T-helper 17 cell (primary cell): ENCODE measurements around the gene KRT77. TPM values are rescaled to one million over a fixed set of nuclear protein-coding genes. Genes with fewer than 3 reads are reported as not detected.

Experiments used
- ATAC-seq: fragments of 150-1000 bp; cut with Tn5 transposase; 2 replicates; pipeline ENCODE4 v1.10.0; 2021; ENCODE audit warnings: mild to moderate bottlenecking, moderate library complexity
- DNase-seq, 3 donors: peaks; one replicate each; pipeline versions ENCODE4 v3.0.0 to v3.0.0-alpha.2; 2020 to 2021
- H3K9me3 ChIP-seq: one replicate; pipeline ENCODE4 v1.7.0; 2013; ENCODE audit warnings: low read length, mild to moderate bottlenecking; ENCODE audit not compliant: control insufficient read depth, poor library complexity, severe bottlenecking
- H3K27ac Mint-ChIP-seq: one replicate; pipeline ENCODE4 v1.8.0; 2022; ENCODE audit warnings: mild to moderate bottlenecking, moderate library complexity, mixed read lengths
- H3K27me3 Mint-ChIP-seq: one replicate; pipeline ENCODE4 v1.8.0; 2022; ENCODE audit warnings: mixed read lengths
- H3K36me3 Mint-ChIP-seq: one replicate; pipeline ENCODE4 v1.8.0; 2022; ENCODE audit warnings: low read depth, mixed read lengths
- H3K4me1 Mint-ChIP-seq: one replicate; pipeline ENCODE4 v1.8.0; 2022; ENCODE audit warnings: mild to moderate bottlenecking, mixed read lengths
- H3K4me3 Mint-ChIP-seq: one replicate; pipeline ENCODE4 v1.8.0; 2022; ENCODE audit warnings: mild to moderate bottlenecking, moderate library complexity, mixed read lengths
- total RNA-seq, 4 donors: library from RNA in 2 of 4; stranded (reverse) in 2 of 4; gene quantifications; one replicate each; pipeline ENCODE4 v1.2.3 and lab custom pipeline; 2022 to 2026

Gene KRT77
- total RNA-seq, 2 donors from 2014 or later, result not detected

DNA sequence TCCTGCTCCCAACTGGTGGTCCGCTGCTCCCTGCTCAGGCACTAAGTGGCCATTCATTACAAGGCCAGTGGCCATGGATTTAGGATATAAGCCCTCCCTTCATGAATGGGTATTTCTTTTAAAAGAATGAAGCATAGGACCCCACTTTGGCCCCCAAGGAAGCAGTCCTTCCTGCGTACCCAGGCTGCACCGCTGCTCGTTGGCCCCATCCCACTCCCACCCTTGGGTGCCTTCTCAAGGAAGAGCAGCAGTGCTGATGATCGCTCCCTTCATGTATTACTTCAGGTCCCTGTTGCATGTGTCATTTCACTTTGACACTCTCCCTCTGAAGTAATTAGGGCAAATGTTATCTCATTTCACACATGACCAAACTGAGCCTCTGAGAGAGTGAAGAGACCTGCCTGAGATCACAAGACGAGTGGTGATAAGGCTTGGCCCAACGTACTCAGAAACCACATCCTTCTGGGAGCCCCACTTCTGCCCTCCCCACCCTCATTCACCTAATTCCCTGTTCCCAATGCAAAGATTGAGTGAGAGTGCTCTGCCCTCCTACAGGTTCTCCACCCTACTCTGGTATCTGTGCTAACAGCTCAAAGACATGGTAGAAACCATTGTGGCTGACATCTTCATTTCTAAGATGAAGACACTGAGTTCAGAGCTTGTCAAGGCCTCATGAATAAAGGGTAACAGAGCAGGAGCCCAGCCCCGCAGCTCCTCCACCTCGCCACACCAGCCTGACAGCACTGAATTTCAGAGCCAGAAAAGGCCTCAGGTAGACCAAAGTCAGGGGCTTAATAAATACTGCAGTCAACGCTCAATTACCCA, 41.0 kb downstream of the KRT77 start:
- DNase-seq (no peak), ATAC-seq (no peak)
- Mint-ChIP-seq H3K4me1 (peaks cover 7% of the 10 kb centered on the region), H3K36me3 (no peaks in the 10 kb centered on the region), H3K27me3 (peaks cover 68% of the 10 kb centered on the region), H3K4me3 (peak overlapping the region; percentile 25), H3K27ac (peak overlapping the region; percentile 19)
- no peaks in the 10 kb centered on the region for H3K9me3 ChIP-seq

DNA sequence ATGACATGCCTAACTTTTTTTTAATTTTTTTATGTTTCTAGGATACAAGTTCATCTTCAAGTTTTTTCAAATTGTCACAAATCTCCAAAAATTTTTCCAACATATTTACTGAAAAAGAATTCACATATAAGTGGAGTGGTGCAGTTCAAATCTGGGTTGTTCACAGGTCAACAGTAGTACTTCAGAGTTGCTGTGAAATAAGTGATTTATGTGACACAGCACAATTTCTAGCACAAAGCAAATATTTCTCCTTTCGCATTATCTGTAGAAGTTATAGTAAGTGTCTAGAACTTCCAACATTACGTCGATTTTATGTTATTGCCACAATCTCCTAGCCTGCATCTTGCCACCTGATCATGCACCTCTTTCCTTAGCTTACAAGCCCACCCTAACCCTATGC, 41.7 kb downstream of the KRT77 start:
- peaks cover 7% of the 10 kb centered on the region for H3K4me1 Mint-ChIP-seq
- H3K4me3 Mint-ChIP-seq, result no peak overlapping the region
- H3K27me3 Mint-ChIP-seq, result peaks cover 71% of the 10 kb centered on the region
- H3K9me3 ChIP-seq, result no peaks in the 10 kb centered on the region
- H3K36me3 Mint-ChIP-seq, result no peaks in the 10 kb centered on the region
- ATAC-seq, result no peak
- H3K27ac Mint-ChIP-seq, result no peak overlapping the region
- no peak for DNase-seq

DNA sequence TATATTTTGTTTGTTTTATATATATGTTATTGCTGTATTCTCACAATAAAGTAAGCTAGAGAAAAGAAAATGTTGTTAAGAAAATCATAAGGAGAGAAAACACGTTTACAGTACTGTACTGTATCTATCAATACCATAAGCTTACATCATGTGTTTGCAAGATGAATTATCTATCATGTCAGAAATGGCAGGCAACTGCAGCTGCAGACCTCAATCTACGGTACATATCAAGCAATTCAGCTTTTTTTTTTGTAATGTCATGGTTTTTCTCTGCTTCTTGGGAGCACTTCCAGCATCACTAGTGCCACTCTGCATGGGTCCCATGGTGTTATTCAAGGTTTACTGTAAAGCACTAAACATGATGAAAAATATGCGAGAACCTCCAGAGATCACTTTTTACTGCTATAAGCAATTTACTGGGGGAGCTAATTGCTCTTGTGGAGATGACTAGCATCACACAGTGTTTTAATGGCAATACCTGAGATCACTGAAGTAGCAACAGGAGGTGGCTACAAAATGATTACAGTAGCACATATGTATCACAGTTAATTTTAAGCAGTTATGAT, 42.3 kb downstream of the KRT77 start:
- Mint-ChIP-seq H3K36me3 (no peaks in the 10 kb centered on the region), H3K4me3 (no peak overlapping the region), H3K4me1 (peaks cover 7% of the 10 kb centered on the region), H3K27me3 (peaks cover 70% of the 10 kb centered on the region), H3K27ac (no peak overlapping the region)
- no peak for ATAC-seq
- H3K9me3 ChIP-seq, result no peaks in the 10 kb centered on the region
- DNase-seq, result no peak

DNA sequence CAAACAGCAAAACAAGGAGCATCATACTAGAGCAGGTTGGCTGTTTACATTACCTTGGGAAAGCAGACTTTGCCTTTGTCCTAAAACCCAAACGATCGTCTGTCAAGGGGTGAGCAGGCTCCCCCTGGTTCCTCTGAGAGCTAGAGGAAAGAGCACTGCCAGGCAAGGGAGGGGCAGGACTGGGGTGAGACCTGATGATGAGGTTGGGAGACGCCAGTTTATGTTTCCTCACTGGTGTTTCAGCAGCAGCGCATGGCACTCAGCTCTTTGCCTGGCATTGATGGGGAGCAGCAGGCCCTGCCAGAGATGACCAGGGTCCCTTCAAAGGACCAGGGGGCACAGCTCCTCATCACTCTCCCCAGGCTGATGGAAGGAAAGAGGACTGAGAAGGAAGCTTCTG, 43.4 kb downstream of the KRT77 start:
- no peak overlapping the region for H3K4me3 Mint-ChIP-seq
- H3K36me3 Mint-ChIP-seq, result no peaks in the 10 kb centered on the region
- no peak for DNase-seq
- no peak overlapping the region for H3K27ac Mint-ChIP-seq
- peaks cover 10% of the 10 kb centered on the region for H3K4me1 Mint-ChIP-seq
- peaks cover 63% of the 10 kb centered on the region for H3K27me3 Mint-ChIP-seq
- H3K9me3 ChIP-seq, result no peaks in the 10 kb centered on the region
- no peak for ATAC-seq

DNA sequence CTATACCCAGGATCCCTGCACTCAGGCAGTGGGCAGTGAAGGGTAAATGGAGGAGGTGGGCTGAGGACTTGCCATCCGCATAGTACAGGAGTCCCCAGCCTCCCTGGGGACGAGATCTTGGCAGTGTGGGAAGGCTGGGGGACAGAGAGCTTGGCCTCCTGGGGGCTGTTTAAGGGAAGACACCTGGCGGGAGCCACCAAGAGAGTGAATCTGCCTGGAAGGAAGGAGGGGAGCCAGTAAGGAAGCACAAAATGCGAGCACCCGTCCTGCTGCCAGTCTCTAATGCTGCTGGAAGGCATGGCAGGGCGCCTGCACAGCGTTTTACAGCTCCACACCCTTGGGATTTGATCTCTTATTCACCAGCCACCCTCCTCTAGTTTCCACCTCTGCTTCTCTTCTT, 43.9 kb downstream of the KRT77 start:
- H3K4me3 Mint-ChIP-seq, result no peak overlapping the region
- no peaks in the 10 kb centered on the region for H3K9me3 ChIP-seq
- H3K4me1 Mint-ChIP-seq, result peaks cover 10% of the 10 kb centered on the region
- DNase-seq (no peak), ATAC-seq (no peak)
- no peaks in the 10 kb centered on the region for H3K36me3 Mint-ChIP-seq
- H3K27me3 Mint-ChIP-seq, result peaks cover 63% of the 10 kb centered on the region
- no peak overlapping the region for H3K27ac Mint-ChIP-seq

DNA sequence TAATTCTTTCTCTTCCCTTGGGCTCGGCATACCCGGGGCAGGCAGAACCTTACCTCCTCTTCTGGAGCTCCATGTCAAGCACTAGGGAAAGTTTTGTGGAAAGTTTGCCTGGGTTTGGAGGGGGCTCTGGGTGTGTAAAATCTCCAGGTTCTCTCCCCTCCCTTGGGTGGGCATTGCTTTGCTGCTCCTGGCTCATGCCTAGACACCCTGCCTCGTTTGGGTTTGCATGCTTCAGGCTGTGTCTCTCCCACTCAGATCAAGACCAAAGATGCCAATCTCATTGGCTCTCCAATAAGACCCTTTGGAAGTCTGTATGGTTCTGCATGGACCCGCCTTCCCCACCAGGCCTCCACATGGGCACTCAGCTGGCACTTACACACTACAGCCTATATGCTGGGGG, 45.1 kb downstream of the KRT77 start:
- Mint-ChIP-seq H3K27me3 (peaks cover 61% of the 10 kb centered on the region), H3K4me3 (no peak overlapping the region), H3K27ac (no peak overlapping the region), H3K36me3 (no peaks in the 10 kb centered on the region), H3K4me1 (peaks cover 7% of the 10 kb centered on the region)
- H3K9me3 ChIP-seq, result no peaks in the 10 kb centered on the region
- no peak for DNase-seq
- no peak for ATAC-seq

DNA sequence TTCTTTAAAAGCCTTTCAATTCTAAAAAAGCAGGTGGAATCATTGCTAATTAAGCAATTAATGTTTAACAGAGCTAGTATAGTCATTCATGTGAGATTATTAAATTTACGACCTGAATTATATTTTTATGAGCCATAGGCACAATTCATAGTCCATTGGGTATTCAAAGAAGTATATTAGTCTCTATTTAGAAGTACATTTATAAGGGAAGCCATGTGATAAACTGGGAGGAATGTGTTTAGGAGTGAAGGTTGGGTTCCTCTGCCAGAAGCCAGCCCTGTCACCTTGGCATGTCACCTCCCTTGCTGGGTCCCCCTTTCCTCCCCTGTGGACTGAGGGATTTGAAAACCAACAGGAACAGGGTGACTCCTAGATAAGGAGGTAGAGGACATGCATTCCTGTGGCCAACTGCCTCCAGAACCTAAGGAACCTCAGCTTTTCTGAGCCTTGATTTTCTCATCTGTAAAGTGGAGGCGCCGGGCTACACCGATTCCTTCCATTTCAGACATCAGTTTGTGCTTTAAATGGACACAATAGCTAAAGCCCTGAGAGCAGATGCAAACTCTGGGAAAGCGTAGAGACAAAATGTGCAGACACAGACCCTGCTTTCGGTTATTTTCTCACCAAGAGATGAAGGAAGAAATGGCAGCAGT, 45.9 kb downstream of the KRT77 start:
- Mint-ChIP-seq H3K4me3 (no peak overlapping the region), H3K27me3 (peaks cover 61% of the 10 kb centered on the region), H3K27ac (no peak overlapping the region), H3K4me1 (peaks cover 5% of the 10 kb centered on the region), H3K36me3 (no peaks in the 10 kb centered on the region)
- no peaks in the 10 kb centered on the region for H3K9me3 ChIP-seq
- DNase-seq (no peak), ATAC-seq (no peak)

DNA sequence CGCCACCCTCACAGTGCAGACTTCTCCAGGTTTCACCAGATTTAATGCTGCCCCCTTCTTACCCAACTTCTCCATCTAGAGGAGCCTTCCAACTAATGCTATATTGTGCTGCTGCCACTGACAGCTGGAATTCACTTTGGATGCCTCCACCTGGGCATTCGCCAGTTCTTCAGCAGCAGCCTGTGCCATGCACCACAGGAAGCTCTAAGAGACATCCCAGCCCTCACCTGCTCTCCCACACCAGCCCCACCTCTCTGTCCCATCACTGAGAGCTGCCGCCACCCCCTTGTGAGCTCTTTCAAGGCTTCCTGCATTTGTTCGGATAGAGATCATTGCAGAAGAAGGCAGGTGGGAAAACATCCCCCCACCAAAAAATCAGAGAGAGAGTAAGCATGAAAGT, 46.7 kb downstream of the KRT77 start:
- Mint-ChIP-seq H3K27me3 (peaks cover 56% of the 10 kb centered on the region), H3K27ac (peak overlapping the region; percentile 24), H3K4me3 (no peak overlapping the region), H3K4me1 (peaks cover 3% of the 10 kb centered on the region), H3K36me3 (no peaks in the 10 kb centered on the region)
- no peaks in the 10 kb centered on the region for H3K9me3 ChIP-seq
- DNase-seq (no peak), ATAC-seq (no peak)

DNA sequence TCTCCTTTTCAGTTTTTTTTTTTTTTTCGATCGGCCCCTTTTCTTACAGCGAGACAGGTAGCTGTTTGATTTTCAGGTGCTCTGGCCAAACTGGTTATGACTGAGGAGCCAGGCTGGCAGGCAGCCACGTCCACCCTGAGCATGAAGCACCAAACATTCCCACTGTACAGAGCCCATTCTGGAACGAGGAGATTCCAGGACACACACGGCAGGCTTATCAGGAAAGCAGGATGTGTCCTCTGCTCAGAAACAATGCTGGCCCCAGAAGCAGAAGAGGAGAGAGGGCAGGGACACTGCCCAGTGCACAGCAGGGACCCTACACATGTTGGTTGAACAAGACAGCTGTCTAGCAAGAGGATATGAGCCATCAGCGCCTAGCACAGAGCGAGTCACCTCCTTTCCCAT, 47.6 kb downstream of the KRT77 start:
- Mint-ChIP-seq H3K4me3 (no peak overlapping the region), H3K4me1 (peaks cover 3% of the 10 kb centered on the region), H3K27me3 (peaks cover 56% of the 10 kb centered on the region), H3K27ac (no peak overlapping the region), H3K36me3 (no peaks in the 10 kb centered on the region)
- ATAC-seq, result no peak
- no peaks in the 10 kb centered on the region for H3K9me3 ChIP-seq
- no peak for DNase-seq

DNA sequence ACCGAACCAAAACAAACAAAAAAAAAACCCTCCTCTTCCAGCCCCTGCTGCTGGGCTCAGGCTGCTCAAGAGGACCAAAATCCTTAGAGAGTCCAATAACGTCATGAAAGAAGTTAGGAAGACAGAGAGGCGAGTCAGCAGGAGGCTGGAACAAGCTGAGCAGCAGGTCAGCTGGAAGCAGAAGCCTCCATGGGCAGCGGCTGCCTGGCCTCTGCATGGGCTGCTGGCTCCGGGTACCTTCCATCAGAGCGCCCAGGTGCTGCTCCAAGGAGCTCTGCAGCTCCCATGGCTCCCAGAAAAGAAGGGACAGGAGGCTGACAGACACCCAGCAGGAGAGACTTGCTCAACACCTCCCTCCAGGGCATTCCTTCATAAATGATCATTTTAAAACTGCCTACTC, 48.1 kb downstream of the KRT77 start:
- ATAC-seq, result no peak
- no peaks in the 10 kb centered on the region for H3K9me3 ChIP-seq
- Mint-ChIP-seq H3K4me3 (no peak overlapping the region), H3K27ac (no peak overlapping the region), H3K4me1 (peaks cover 3% of the 10 kb centered on the region), H3K27me3 (peaks cover 61% of the 10 kb centered on the region), H3K36me3 (no peaks in the 10 kb centered on the region)
- no peak for DNase-seq

DNA sequence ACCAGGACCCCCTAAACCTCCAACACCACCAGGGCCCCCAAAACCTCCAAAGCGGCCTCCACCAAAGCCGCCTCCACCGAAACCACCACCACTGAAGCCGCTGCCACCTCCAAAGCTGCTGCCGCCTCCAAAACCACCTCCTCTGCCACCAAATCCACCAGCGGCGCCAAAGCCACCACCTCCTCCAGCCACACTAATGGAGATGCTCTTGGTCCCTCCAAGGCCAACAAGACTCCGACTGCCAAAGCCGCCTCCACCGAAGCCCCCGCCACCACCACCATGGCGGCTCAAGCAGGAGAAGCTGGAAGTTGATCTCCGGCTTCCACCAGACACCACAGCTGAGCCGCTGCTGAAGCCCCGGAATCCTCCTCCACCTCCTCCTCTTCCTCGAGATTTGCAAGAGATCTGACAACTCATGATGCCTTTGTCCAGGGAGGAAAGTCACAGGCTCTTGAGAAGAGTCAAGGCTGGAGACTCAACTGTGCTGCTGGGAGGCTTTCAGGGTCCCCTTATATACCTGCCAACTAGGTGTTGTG, 51.5 kb downstream of the KRT77 start, which contains the start of gene KRT2:
KRT2 (minus strand) TSS at position 486 of the 536 bp plus-strand sequence; CDS start at position 417, 69 bp downstream.
- Mint-ChIP-seq H3K4me3 (no peak within 1 kb of the TSS), H3K27me3 (peaks cover 36% of the 10 kb centered on the region), H3K4me1 (peaks cover 19% of the 10 kb centered on the region), H3K27ac (no peak within 1 kb of the TSS), H3K36me3 (peaks cover 3% of the 10 kb centered on the region)
- ATAC-seq, result no peak
- no peaks in the 10 kb centered on the region for H3K9me3 ChIP-seq
- no peak for DNase-seq

DNA sequence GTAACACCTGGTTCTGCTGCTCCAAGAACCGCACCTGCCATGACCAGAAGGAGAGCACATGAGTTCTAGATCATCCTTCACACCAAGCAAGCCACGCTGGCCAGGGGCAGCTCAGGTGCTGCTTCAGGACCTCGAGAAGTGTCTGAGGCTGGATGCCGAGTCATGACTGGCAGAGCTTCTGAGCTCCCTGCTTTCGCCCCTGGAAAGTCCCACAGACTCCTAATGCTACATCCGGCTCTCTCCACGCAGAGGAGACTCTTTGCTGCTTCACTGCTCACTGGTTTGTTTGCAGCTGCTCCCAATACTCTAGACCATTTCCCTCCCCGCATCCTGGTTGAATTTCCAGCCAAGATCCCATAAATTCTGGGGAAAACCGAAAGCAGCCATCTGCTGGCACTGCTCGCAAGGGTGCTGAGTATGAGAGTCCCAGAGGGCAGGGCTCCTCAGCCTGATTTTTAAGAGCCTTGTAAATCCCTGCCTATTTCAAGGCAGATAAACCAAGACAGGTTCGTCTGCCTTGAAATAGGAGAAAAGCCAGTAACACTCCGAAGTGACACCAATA, 52.7 kb downstream of the KRT77 start:
- H3K4me3 Mint-ChIP-seq, result no peak overlapping the region
- DNase-seq (no peak), ATAC-seq (no peak)
- H3K27me3 Mint-ChIP-seq, result peaks cover 29% of the 10 kb centered on the region
- no peaks in the 10 kb centered on the region for H3K9me3 ChIP-seq
- H3K36me3 Mint-ChIP-seq, result peaks cover 3% of the 10 kb centered on the region
- H3K27ac Mint-ChIP-seq, result no peak overlapping the region
- peaks cover 30% of the 10 kb centered on the region for H3K4me1 Mint-ChIP-seq

DNA sequence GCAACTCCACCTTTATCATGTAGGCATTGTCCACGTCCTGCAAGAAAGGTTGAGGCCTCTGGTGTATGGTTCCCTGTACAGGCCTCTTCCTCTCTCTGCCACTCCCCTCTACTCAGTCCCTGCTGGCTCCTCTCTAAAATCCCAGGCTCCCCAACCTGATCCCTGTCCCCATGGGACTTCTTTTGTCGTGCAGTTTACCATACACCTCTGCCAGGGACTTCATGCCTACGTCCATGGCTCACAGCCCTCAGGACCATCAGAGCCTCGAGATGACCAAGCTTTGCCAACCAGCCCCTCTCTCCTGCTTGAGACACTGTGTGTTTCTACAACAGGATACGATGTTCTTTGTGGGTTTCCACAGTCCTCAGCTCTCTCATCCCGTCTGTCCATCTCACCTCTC, 54.3 kb downstream of the KRT77 start:
- peaks cover 35% of the 10 kb centered on the region for H3K4me1 Mint-ChIP-seq
- no peak overlapping the region for H3K4me3 Mint-ChIP-seq
- no peak for ATAC-seq
- H3K36me3 Mint-ChIP-seq, result peaks cover 3% of the 10 kb centered on the region
- no peaks in the 10 kb centered on the region for H3K9me3 ChIP-seq
- peaks cover 19% of the 10 kb centered on the region for H3K27me3 Mint-ChIP-seq
- DNase-seq, result no peak
- no peak overlapping the region for H3K27ac Mint-ChIP-seq
